Mammary epithelial cell (primary cell): Measurements from ENCODE around the gene INVS.

Experiments
- EZH2 ChIP-seq: IDR thresholded peaks from 2 replicates; pipeline ENCODE4 v1.6.1; 2012; ENCODE audit warnings: low read length, inconsistent platforms, borderline replicate concordance
- TF ChIP-seq, protein P1 (sequence below), 2 donors: IDR thresholded peaks in 1 of 2; conservative IDR thresholded peaks in 1 of 2; 2 replicates each; pipeline ENCODE4 v1.5.1; 2011 to 2012; ENCODE audit warnings: inconsistent platforms in 2 of 2, low read length in 2 of 2, mild to moderate bottlenecking in 2 of 2, control low read depth in 1 of 2, low read depth in 1 of 2; ENCODE audit not compliant: insufficient read depth in 1 of 2; ENCODE audit errors: extremely low read depth in 1 of 2

- TF ChIP-seq, protein P1, sequence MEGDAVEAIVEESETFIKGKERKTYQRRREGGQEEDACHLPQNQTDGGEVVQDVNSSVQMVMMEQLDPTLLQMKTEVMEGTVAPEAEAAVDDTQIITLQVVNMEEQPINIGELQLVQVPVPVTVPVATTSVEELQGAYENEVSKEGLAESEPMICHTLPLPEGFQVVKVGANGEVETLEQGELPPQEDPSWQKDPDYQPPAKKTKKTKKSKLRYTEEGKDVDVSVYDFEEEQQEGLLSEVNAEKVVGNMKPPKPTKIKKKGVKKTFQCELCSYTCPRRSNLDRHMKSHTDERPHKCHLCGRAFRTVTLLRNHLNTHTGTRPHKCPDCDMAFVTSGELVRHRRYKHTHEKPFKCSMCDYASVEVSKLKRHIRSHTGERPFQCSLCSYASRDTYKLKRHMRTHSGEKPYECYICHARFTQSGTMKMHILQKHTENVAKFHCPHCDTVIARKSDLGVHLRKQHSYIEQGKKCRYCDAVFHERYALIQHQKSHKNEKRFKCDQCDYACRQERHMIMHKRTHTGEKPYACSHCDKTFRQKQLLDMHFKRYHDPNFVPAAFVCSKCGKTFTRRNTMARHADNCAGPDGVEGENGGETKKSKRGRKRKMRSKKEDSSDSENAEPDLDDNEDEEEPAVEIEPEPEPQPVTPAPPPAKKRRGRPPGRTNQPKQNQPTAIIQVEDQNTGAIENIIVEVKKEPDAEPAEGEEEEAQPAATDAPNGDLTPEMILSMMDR (conservative IDR thresholded peaks at IDR 0.05 in 1 of 2, IDR thresholded peaks at IDR 0.05 in 1 of 2; ENCODE audit: extremely low read depth in 1 of 2, insufficient read depth in 1 of 2, low read depth in 1 of 2, low read length in 2 of 2) = no peak
- no peak for TF ChIP-seq EZH2
Measured at GRCh38 chr9:100269656-100270055, 170.6 kb downstream of the INVS start.
